Activated T-cell treated with anti-CD3 and anti-CD28 coated beads, Interleukin-2, amount 50 U/mL, for 72 hours (primary cell): Measurements from ENCODE around the gene TBCD. TPM values are rescaled to one million over a fixed set of nuclear protein-coding genes. Genes with fewer than 3 reads are reported as not detected.
A peak's percentile ranks its signal among the peaks of the same experiment; 100 is the strongest.

Source experiments
- ATAC-seq, 2 donors: fragments of 150-1000 bp; cut with Tn5 transposase; replicated peaks in 1 of 2; 2 replicates each; pipeline ENCODE4 v1.10.0; 2021; ENCODE audit warnings: moderate library complexity in 2 of 2, mild to moderate bottlenecking in 1 of 2
- DNase-seq, 2 donors: peaks; one replicate each; pipeline ENCODE4 v3.0.0; 2021 to 2022; ENCODE audit warnings: mixed read lengths in 1 of 2
- H3K27ac Mint-ChIP-seq: one replicate; pipeline ENCODE4 v1.8.0; 2022; ENCODE audit warnings: mild to moderate bottlenecking, moderate library complexity, mixed read lengths
- H3K27me3 Mint-ChIP-seq: one replicate; pipeline ENCODE4 v1.8.0; 2022; ENCODE audit warnings: low read depth, mixed read lengths
- H3K36me3 Mint-ChIP-seq, 2 donors: one replicate each; pipeline ENCODE4 v1.8.0; 2022; ENCODE audit warnings: mixed read lengths in 2 of 2, mild to moderate bottlenecking in 1 of 2; ENCODE audit not compliant: insufficient read depth in 2 of 2
- H3K4me1 Mint-ChIP-seq: one replicate; pipeline ENCODE4 v1.8.0; 2022; ENCODE audit warnings: low read depth, mixed read lengths
- H3K4me3 Mint-ChIP-seq, 2 donors: one replicate each; pipeline ENCODE4 v1.8.0; 2022; ENCODE audit warnings: mild to moderate bottlenecking in 2 of 2, mixed read lengths in 2 of 2, moderate library complexity in 2 of 2
- H3K9me3 Mint-ChIP-seq, 2 donors: one replicate each; pipeline ENCODE4 v1.8.0; 2022; ENCODE audit warnings: mixed read lengths in 2 of 2
- total RNA-seq, 2 donors: library from RNA; stranded (reverse); gene quantifications; one replicate each; pipeline ENCODE4 v1.2.3, GENCODE V29; 2022

The TBCD gene
- total RNA-seq, 2 donors from 2014 or later = 112 to 134 TPM

GRCh38 chr17:82899941-82900340 lies 148.1 kb downstream of the TBCD start:
- no peak overlapping the region for H3K4me3 Mint-ChIP-seq
- no peaks in the 10 kb centered on the region for H3K9me3 Mint-ChIP-seq

GRCh38 chr17:82900741-82901140 lies 148.9 kb downstream of the TBCD start:
- H3K27me3 Mint-ChIP-seq = no peaks in the 10 kb centered on the region
- H3K36me3 Mint-ChIP-seq = peaks cover 6 to 9% of the 10 kb centered on the region in 2 donors
- DNase-seq = no peak
- H3K4me1 Mint-ChIP-seq = peaks cover 7% of the 10 kb centered on the region
- ATAC-seq = no peak
- H3K9me3 Mint-ChIP-seq = no peaks in the 10 kb centered on the region
- H3K4me3 Mint-ChIP-seq = no peak overlapping the region
- H3K27ac Mint-ChIP-seq = no peak overlapping the region

More at GRCh38 chr17:82899941-82900340, 148.1 kb downstream of the TBCD start:
- DNase-seq (no peak), ATAC-seq (no peak)
- peaks cover 6 to 9% of the 10 kb centered on the region in 2 donors for H3K36me3 Mint-ChIP-seq
- H3K4me1 Mint-ChIP-seq = peaks cover 7% of the 10 kb centered on the region
- no peaks in the 10 kb centered on the region for H3K27me3 Mint-ChIP-seq
- H3K27ac Mint-ChIP-seq = no peak overlapping the region

GRCh38 chr17:82901356-82901755 lies 149.5 kb downstream of the TBCD start:
- H3K27ac Mint-ChIP-seq = no peak overlapping the region
- H3K27me3 Mint-ChIP-seq = no peaks in the 10 kb centered on the region
- H3K36me3 Mint-ChIP-seq = peaks cover 6 to 9% of the 10 kb centered on the region in 2 donors
- peaks cover 7% of the 10 kb centered on the region for H3K4me1 Mint-ChIP-seq
- DNase-seq = no peak
- H3K9me3 Mint-ChIP-seq = no peaks in the 10 kb centered on the region
- no peak for ATAC-seq
- no peak overlapping the region for H3K4me3 Mint-ChIP-seq

- no peaks in the 10 kb centered on the region for H3K27me3 Mint-ChIP-seq
- no peaks in the 10 kb centered on the region for H3K9me3 Mint-ChIP-seq
- peaks cover 6 to 9% of the 10 kb centered on the region in 2 donors for H3K36me3 Mint-ChIP-seq
- H3K4me3 Mint-ChIP-seq = no peak overlapping the region
- peak overlapping the region; percentile 63 for H3K27ac Mint-ChIP-seq
- ATAC-seq (no peak), DNase-seq (no peak)
- H3K4me1 Mint-ChIP-seq = peaks cover 7% of the 10 kb centered on the region
These were observed 150.0 kb downstream of the TBCD start for GRCh38 chr17:82901856-82902255.

GRCh38 chr17:82902972-82903874 lies 151.4 kb downstream of the TBCD start:
- Mint-ChIP-seq H3K27me3 (no peaks in the 10 kb centered on the region), H3K4me1 (peaks cover 10% of the 10 kb centered on the region), H3K27ac (no peak overlapping the region), H3K9me3 (no peaks in the 10 kb centered on the region), H3K36me3 (peaks cover 6 to 9% of the 10 kb centered on the region in 2 donors), H3K4me3 (no peak overlapping the region)
- DNase-seq (no peak), ATAC-seq (no peak)

- no peaks in the 10 kb centered on the region for H3K27me3 Mint-ChIP-seq
- no peaks in the 10 kb centered on the region for H3K9me3 Mint-ChIP-seq
- no peak overlapping the region for H3K27ac Mint-ChIP-seq
- no peak overlapping the region for H3K4me3 Mint-ChIP-seq
- H3K36me3 Mint-ChIP-seq = peaks cover 5 to 9% of the 10 kb centered on the region in 2 donors
- peaks cover 19% of the 10 kb centered on the region for H3K4me1 Mint-ChIP-seq
- DNase-seq (no peak), ATAC-seq (no peak)
These were observed 153.3 kb downstream of the TBCD start for GRCh38 chr17:82905130-82905529.

- Mint-ChIP-seq H3K9me3 (no peaks in the 10 kb centered on the region), H3K27ac (no peak overlapping the region), H3K4me1 (peaks cover 17% of the 10 kb centered on the region), H3K27me3 (no peaks in the 10 kb centered on the region), H3K4me3 (no peak overlapping the region), H3K36me3 (peaks cover 3 to 13% of the 10 kb centered on the region in 2 donors)
- DNase-seq = no peak
- ATAC-seq = no peak
These were observed 156.1 kb downstream of the TBCD start for GRCh38 chr17:82907797-82908542.

- H3K4me1 Mint-ChIP-seq = peaks cover 17% of the 10 kb centered on the region
- H3K4me3 Mint-ChIP-seq = no peak overlapping the region
- H3K36me3 Mint-ChIP-seq = peaks cover 3 to 10% of the 10 kb centered on the region in 2 donors
These were observed 156.8 kb downstream of the TBCD start for GRCh38 chr17:82908543-82909160.

GRCh38 chr17:82909322-82909904 lies 157.5 kb downstream of the TBCD start:
- peak; percentile 53 to 62 for ATAC-seq
- Mint-ChIP-seq H3K4me3 (peak overlapping the region in 1 of 2 donors; percentile 44), H3K27me3 (no peaks in the 10 kb centered on the region), H3K36me3 (peaks cover 0 to 6% of the 10 kb centered on the region in 2 donors), H3K4me1 (peaks cover 17% of the 10 kb centered on the region), H3K9me3 (no peaks in the 10 kb centered on the region), H3K27ac (no peak overlapping the region)
- peak in 1 of 2 donors; percentile 21 for DNase-seq

More at GRCh38 chr17:82908543-82909160, 156.8 kb downstream of the TBCD start:
- DNase-seq (no peak), ATAC-seq (no peak)
- no peaks in the 10 kb centered on the region for H3K9me3 Mint-ChIP-seq
- H3K27me3 Mint-ChIP-seq = no peaks in the 10 kb centered on the region
- no peak overlapping the region for H3K27ac Mint-ChIP-seq

GRCh38 chr17:82910041-82910481 lies 158.2 kb downstream of the TBCD start:
- no peak for ATAC-seq
- no peak overlapping the region for H3K4me3 Mint-ChIP-seq
- peaks cover 17% of the 10 kb centered on the region for H3K4me1 Mint-ChIP-seq

GRCh38 chr17:82910770-82911169 lies 158.9 kb downstream of the TBCD start:
- DNase-seq (no peak), ATAC-seq (no peak)
- H3K27me3 Mint-ChIP-seq = no peaks in the 10 kb centered on the region
- no peaks in the 10 kb centered on the region for H3K9me3 Mint-ChIP-seq
- H3K4me1 Mint-ChIP-seq = peaks cover 17% of the 10 kb centered on the region
- H3K27ac Mint-ChIP-seq = peak overlapping the region; percentile 40
- peaks cover 0 to 6% of the 10 kb centered on the region in 2 donors for H3K36me3 Mint-ChIP-seq
- no peak overlapping the region for H3K4me3 Mint-ChIP-seq

More at GRCh38 chr17:82910041-82910481, 158.2 kb downstream of the TBCD start:
- Mint-ChIP-seq H3K27me3 (no peaks in the 10 kb centered on the region), H3K9me3 (no peaks in the 10 kb centered on the region), H3K36me3 (peaks cover 0 to 6% of the 10 kb centered on the region in 2 donors), H3K27ac (no peak overlapping the region)
- no peak for DNase-seq

- H3K36me3 Mint-ChIP-seq = peaks cover 0 to 9% of the 10 kb centered on the region in 2 donors
- no peak for ATAC-seq
- no peaks in the 10 kb centered on the region for H3K27me3 Mint-ChIP-seq
- no peak overlapping the region for H3K4me3 Mint-ChIP-seq
- H3K9me3 Mint-ChIP-seq = no peaks in the 10 kb centered on the region
- DNase-seq = no peak
- peaks cover 25% of the 10 kb centered on the region for H3K4me1 Mint-ChIP-seq
- H3K27ac Mint-ChIP-seq = no peak overlapping the region
These were observed 160.0 kb downstream of the TBCD start for GRCh38 chr17:82911822-82912221.
